KMS-11 (cell line): ENCODE measurements around the gene MARK4.

Experiments used
- H2AFZ ChIP-seq: fragments of 200-600 bp; sonication (generic); 2 replicates; pipeline ENCODE4 v1.6.1; 2016; ENCODE audit warnings: antibody characterized with exemption, mixed run types, low read depth
- H3K27ac ChIP-seq: fragments of 200-600 bp; sonication (generic); 2 replicates; pipeline ENCODE4 v1.6.1; 2016; ENCODE audit warnings: mild to moderate bottlenecking, mixed run types
- H3K27me3 ChIP-seq: fragments of 200-600 bp; sonication (generic); 2 replicates; pipeline ENCODE4 v1.6.1; 2017; ENCODE audit warnings: mild to moderate bottlenecking, low read depth, mixed run types, moderate library complexity; ENCODE audit not compliant: insufficient read depth
- H3K36me3 ChIP-seq: fragments of 200-600 bp; sonication (generic); 2 replicates; pipeline ENCODE4 v1.6.1; 2017; ENCODE audit warnings: mild to moderate bottlenecking, mixed run types; ENCODE audit not compliant: insufficient read depth
- H3K4me1 ChIP-seq: fragments of 200-600 bp; sonication (generic); 2 replicates; pipeline ENCODE4 v1.6.1; 2016; ENCODE audit warnings: mild to moderate bottlenecking, low read depth, mixed run types; ENCODE audit not compliant: poor library complexity, severe bottlenecking
- H3K4me2 ChIP-seq: fragments of 200-600 bp; sonication (generic); 2 replicates; pipeline ENCODE4 v1.7.0; 2016; ENCODE audit warnings: mild to moderate bottlenecking, mixed run types
- H3K4me3 ChIP-seq: fragments of 200-600 bp; sonication (generic); IDR thresholded peaks from 2 replicates; pipeline ENCODE4 v1.6.1; 2017; ENCODE audit warnings: low read depth, low read length, mixed read lengths; ENCODE audit not compliant: insufficient read depth
- H3K79me2 ChIP-seq: fragments of 200-600 bp; sonication (generic); 2 replicates; pipeline ENCODE4 v1.6.1; 2016; ENCODE audit warnings: low read depth, mixed run types; ENCODE audit not compliant: insufficient read depth
- H3K9ac ChIP-seq: fragments of 200-600 bp; sonication (generic); 2 replicates; pipeline ENCODE4 v1.6.1; 2016; ENCODE audit warnings: mild to moderate bottlenecking, mixed run types
- H4K20me1 ChIP-seq: fragments of 200-600 bp; sonication (generic); 2 replicates; pipeline ENCODE4 v1.6.1; 2016; ENCODE audit warnings: mild to moderate bottlenecking, mixed run types; ENCODE audit not compliant: insufficient read depth
- CTCF ChIP-seq: fragments of 200-600 bp; sonication (generic); conservative IDR thresholded peaks from 2 replicates; pipeline ENCODE4 v1.6.1; 2017; ENCODE audit warnings: low read depth, mild to moderate bottlenecking, antibody characterized with exemption, low read length, moderate library complexity, mixed read lengths

The MARK4 gene

DNA sequence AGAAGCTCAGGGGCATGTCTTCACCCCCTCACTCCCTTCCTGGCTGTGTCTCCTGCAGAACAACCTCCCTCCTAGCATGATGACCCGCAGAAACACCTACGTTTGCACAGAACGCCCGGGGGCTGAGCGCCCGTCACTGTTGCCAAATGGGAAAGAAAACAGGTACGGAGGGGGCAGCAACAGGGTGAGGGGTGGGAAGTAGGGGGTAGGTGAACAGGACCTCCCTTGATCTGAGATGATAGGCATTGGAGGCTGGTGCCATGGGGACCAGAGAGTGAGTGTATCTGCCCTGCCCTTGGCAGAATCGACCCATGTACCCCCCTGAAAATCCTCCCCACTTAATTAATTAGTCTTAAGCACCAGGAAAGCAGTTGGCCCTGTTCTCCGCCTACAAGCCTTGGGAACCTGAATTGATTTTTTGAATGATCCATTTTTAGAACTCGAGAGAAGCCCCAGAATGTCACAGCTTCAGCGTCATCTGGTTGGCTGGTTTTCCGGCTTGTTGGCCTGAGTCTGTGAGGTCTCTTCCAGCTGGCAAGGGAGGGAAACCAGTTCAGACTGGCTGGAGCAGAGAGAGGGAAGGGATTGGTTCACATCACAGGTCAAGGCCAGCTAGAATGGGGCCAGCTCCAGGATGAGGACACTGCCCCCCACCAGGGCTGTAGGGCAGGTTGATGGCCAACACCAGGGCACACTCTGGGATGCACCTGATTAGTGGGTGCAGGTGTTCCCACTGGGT lies 43.4 kb downstream of the MARK4 start:
- H2AFZ ChIP-seq = no peak overlapping the region
- H3K4me2 ChIP-seq = no peak overlapping the region
- no peak overlapping the region for H3K9ac ChIP-seq
- no peak overlapping the region for H3K27ac ChIP-seq
- H3K79me2 ChIP-seq = no peaks in the 10 kb centered on the region
- H4K20me1 ChIP-seq = no peaks in the 10 kb centered on the region
- H3K4me1 ChIP-seq = no peaks in the 10 kb centered on the region
- H3K36me3 ChIP-seq = no peaks in the 10 kb centered on the region
- no peak overlapping the region for H3K4me3 ChIP-seq
- no peaks in the 10 kb centered on the region for H3K27me3 ChIP-seq
- TF ChIP-seq CTCF = no peak

GRCh38 chr19:45295873-45296272 lies 44.8 kb downstream of the MARK4 start:
- no peaks in the 10 kb centered on the region for H3K4me1 ChIP-seq
- no peak overlapping the region for H3K4me2 ChIP-seq
- no peaks in the 10 kb centered on the region for H4K20me1 ChIP-seq
- no peaks in the 10 kb centered on the region for H3K79me2 ChIP-seq
- no peak overlapping the region for H3K27ac ChIP-seq
- no peak overlapping the region for H3K9ac ChIP-seq
- H3K27me3 ChIP-seq = no peaks in the 10 kb centered on the region
- H2AFZ ChIP-seq = no peak overlapping the region
- no peak overlapping the region for H3K4me3 ChIP-seq
- no peak for TF ChIP-seq CTCF
- H3K36me3 ChIP-seq = no peaks in the 10 kb centered on the region

- Histone ChIP-seq H3K4me2 (no peak overlapping the region), H3K27me3 (no peaks in the 10 kb centered on the region), H3K79me2 (no peaks in the 10 kb centered on the region), H3K4me3 (no peak overlapping the region), H4K20me1 (no peaks in the 10 kb centered on the region), H2AFZ (no peak overlapping the region), H3K36me3 (no peaks in the 10 kb centered on the region), H3K27ac (no peak overlapping the region), H3K4me1 (no peaks in the 10 kb centered on the region), H3K9ac (no peak overlapping the region)
- no peak for TF ChIP-seq CTCF
Observed at GRCh38 chr19:45296355-45296754, 45.3 kb downstream of the MARK4 start.

- Histone ChIP-seq H3K79me2 (no peaks in the 10 kb centered on the region), H3K4me1 (no peaks in the 10 kb centered on the region), H3K4me3 (no peak overlapping the region), H3K36me3 (no peaks in the 10 kb centered on the region), H3K27me3 (no peaks in the 10 kb centered on the region), H3K4me2 (no peak overlapping the region), H4K20me1 (no peaks in the 10 kb centered on the region), H3K27ac (no peak overlapping the region), H2AFZ (no peak overlapping the region), H3K9ac (no peak overlapping the region)
- no peak for TF ChIP-seq CTCF
Observed at GRCh38 chr19:45297674-45298073, 46.6 kb downstream of the MARK4 start.
